HT1080 (cell line): ENCODE data around the gene PRXL2C. TPM values are rescaled to one million over a fixed set of nuclear protein-coding genes. Genes with fewer than 3 reads are reported as not detected.
A peak's percentile ranks its signal among the peaks of the same experiment; 100 is the strongest.
"Not testable (repeated sequence)": the region's sequence is repeated elsewhere in the genome, so short reads cannot be mapped to it uniquely, and the experiment has no call there.

ENCODE experiments used
- DNase-seq: peaks from one replicate; pipeline ENCODE4 v3.0.0-alpha.2; 2015; ENCODE audit warnings: low read depth
- total RNA-seq: library from RNA; depleted of rRNA; stranded (reverse); fragments of >200 nt; shearing (Covaris generic); gene quantifications from 2 replicates; pipeline ENCODE4 v1.2.3, GENCODE V29; 2014

The PRXL2C gene
- total RNA-seq, 1 experiment from 2014 or later, result 22.7 TPM

DNA sequence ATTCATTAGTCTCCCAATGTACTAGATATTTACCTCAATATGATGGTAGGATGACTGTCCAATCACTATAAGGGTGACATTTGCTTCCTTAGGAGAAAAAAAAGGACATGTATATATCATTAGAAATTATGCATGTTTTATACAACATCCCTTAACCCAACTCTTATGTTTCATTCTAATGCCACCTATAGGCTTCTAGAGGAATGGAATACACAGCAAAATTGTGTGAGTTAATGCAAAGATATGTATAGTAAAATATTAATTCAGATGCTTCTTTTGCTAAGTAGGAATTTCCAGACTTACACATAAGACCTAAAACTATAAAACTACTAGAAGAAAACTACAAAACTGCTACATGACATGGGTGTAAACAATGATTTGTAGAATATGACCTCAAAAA is 3.5 kb downstream of the PRXL2C start:
- peak; percentile 4 for DNase-seq

DNA sequence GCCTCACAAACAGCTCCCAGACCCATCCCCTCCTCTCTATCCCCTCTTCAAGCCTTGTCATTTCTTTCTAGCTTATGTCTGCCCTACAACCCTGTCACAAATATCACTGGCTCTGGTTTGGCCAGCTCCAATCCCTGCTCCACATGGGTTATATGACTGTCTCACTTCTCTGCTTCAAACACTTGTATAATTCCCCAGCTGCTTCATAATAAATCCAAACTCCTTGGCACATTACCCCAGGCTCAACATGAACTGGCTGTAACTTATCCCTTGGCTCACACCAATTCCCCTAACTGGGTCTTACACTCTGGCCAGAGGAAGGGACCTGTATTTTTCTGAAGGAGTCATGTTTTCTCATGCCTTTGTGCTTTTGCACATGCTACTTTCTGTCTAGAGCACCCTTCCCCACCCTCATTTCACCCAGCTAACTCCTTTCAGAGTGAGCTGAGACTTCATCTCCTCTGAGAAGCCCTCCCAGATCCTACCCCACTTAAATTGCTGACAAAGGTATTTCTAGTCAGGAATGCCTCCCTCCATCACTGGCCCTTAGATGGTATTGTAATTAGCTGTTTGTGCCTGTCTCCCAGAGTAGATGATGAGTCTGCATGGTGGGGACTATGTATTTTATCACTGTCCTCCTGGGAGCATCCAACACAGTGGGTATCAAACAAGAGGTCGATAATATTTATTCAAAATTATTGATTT is 5.3 kb downstream of the PRXL2C start:
- DNase-seq, result no peak

DNA sequence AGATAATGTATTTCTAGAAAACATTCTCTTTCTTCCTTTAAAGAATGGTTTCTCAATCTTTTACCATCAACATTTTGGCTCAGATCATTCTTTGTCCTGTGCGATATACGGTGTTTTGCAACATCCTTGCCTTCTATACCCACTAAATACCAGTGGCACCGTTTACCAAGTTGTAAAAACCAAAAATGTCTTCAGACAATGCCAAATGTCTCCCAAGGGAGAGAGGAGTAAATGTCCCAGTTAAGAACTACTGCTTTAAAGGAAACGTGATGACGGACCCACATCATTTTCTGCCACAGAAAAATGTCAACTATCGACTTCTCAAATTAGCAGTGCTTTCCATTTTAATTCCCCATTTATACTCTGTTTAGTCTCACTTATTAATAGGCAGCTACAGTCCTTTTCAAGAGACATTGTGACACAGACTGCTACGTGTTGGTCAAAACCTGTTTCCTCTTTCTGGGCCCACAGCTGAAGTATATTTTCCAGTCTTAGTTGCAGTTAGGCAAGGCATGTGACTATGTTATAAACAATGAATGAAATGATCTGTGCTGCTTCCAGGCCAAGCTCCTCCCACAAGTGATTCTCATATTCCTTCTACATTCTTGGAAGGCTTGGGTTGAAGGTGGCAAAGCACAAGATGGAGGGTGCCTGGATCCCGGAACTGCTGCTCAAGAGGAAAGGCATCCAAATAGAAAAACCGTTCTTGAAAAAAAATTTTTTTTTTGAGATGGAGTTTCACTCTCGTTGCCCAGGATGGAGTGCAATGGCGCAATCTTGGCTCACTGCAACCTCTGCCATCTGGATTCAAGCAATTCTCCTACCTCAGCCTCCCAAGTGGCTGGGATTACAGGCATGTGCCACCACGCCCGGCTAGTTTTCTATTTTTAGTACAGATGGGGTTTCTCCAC is 8.8 kb downstream of the PRXL2C start:
- no peak for DNase-seq

DNA sequence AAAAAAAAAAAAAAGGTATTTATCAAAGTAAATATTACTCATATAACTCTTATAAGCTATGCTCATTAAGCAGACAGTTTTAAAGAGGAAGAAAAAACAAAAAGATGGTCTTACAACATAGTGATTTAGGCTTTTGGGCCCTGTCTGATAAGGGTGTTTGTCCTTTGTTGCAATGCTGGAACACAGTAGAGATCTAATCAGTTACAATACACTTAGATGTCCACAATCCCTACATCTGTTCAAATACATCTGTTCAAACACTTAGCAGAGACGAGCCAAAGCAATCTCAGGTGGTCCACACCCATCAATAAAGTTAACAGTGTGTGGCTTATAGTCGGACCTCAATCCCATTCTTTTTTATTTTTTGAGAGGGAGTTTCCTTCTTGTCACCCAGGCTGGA is 11.0 kb downstream of the PRXL2C start:
- no peak for DNase-seq

DNA sequence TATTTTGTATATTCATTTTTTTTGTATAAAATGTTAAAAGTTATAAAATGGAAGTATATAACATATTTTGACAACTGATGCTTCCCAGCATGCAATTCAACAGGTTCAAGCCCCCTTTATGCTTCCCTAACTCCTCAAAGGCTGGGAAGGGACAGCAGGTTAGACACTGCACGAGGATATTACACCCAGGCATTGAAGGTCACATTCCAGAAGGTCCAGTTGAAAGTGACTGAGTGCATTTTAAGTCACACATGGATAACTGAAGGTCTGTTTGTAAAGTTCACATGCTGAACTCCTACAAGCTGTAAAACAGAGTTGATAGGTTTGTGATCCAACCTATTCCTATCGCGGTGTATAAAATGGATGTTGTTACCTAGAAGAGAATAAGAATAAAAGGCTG is 13.6 kb downstream of the PRXL2C start:
- no peak for DNase-seq

- no peak for DNase-seq
Observed at GRCh38 chr9:96638606-96639364, 16.3 kb downstream of the PRXL2C start.

- DNase-seq, result no peak
Observed at GRCh38 chr9:96636368-96636767, 18.7 kb downstream of the PRXL2C start.

GRCh38 chr9:96633579-96633978 is 21.5 kb downstream of the PRXL2C start:
- not testable (repeated sequence) for DNase-seq

DNA sequence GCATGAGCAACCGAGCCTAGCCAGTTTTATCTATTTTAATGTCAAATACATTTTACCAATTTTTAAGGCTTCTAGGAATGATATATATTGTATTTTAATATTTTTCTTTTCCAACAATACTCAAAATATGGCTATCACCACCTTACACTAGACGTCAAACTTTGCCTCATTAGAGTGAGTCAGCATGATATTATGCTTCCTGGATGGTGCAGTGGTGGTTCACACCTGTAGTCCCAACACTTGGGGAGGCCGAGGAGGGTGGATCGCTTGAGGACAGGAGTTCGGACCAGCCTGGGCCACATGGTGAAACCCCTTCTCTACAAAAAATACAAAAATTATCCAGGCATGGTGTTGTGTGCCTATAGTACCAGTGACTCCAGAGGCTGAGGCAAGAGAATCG is 28.2 kb downstream of the PRXL2C start:
- DNase-seq, result peak; percentile 6

DNA sequence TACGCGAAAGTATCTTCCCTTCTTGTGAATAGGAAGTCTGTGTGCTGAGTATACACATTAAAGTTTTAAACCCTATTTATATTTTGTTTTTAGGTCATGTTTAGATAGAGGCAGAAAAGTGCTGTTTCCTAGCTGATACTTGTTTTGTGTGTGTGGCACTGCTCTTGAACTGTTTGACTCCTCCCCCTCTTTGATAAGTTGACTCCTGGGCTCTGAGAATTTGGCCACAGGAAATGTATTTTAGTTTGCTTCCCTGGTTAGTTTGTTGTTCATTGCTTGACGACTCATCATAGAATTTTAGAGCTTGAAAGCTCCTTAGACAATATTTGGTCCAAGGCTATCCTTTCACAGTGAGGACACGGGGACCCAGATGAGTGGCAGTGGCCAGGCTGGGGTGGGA is 33.5 kb downstream of the PRXL2C start:
- DNase-seq, result no peak

DNA sequence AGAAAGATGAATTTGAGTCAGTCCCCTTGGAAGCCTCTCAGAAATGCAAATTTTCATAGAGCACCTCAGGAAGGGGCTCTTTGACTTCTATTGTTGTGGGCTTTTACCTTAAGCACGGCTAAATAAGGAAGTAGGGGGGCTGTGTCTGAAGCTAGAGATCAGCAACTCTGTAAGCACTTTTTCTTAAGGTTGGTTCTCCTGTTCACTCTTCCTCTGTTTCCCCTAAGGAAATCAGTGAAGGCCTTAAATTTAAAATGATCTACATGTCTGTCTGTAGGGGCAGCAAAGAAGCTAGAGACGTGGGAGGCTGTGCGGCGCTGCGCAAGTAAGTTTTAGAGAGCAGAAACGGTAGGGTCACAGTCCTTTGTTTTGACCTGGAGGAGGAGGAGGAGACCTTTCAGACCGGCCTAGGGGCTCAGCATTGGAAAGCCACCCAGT is 34.3 kb downstream of the PRXL2C start:
- no peak for DNase-seq

GRCh38 chr9:96620181-96620514 is 35.0 kb downstream of the PRXL2C start:
- no peak for DNase-seq

- peak; percentile 80 for DNase-seq
Observed at GRCh38 chr9:96619491-96620180, 35.5 kb downstream of the PRXL2C start, which contains the start of gene CDC14B. CDC14B (minus strand) TSS chr9:96619843; CDS start chr9:96619378, 465 bp downstream.

DNA sequence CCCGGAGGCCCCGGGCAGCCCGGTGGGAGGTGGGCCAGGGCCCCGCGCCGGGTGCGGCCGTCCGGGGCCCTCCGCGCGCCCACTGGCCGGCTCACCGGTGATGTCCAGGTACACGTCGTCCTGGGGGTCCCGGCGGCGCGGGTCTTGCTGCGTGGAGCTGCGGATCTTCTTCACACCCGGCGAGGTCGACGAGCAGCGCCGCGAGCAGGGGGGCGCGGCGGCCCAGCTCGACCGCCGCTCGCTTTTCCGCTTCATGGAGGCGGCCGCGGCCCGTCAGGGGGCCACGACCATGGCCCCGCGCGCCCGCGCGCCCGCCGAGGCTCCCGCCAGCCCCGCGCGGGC is 36.0 kb downstream of the PRXL2C start:
- DNase-seq, result no peak

GRCh38 chr9:96618209-96619123 is 36.7 kb downstream of the PRXL2C start:
- DNase-seq, result no peak

DNA sequence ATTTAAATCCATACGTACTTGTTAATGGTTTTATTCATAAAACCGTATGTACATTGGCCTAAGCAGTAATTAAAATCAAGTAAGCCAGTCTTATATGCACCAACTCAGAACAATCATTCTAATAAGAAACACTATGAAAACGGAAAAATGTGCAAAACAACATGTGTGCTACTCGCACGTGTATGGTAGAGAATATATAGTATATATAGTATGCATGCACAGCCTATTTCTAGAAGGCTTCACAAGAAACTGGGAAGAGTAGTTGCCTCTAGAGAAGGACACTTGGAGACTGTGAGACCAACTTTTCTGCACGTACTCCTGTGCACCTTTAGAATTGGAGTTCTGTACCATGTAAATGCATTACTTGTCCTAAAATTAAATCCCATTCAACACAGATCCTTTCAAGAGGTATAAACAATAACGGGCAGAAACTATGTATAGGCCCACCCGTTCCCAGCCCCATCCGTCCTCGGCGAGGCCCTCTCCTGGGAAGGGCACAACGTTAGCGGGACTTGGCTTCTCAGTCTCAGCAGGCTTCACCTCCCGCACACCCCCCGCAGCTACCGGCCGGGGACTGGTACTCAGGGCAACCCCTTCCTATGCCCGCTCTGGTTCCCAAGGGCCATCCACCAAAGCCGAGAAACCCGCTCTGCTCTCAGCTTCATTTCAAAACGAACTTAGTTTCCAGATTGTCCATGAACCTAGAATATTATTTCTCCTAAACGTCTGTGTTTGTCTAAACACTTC is 37.5 kb downstream of the PRXL2C start:
- DNase-seq, result no peak

GRCh38 chr9:96616817-96617438 is 38.2 kb downstream of the PRXL2C start:
- DNase-seq, result no peak

DNA sequence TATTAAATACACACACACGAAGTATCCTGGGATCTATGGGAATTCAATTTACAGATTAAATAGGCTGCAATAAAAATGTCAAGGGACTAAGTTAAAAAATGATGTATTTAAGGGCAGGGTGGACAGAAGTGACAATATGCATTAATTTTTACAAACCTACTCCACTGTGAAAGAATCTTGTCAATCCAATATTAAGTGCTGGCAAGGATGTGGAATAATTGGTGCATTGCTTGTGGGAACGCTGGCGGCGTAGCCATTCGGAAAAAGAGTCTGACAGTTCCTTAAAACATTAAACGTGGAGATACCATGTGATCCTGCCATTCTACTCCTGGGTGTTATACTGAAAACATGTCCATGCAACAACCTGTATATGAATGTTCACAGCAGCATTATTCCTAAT is 39.7 kb downstream of the PRXL2C start:
- DNase-seq, result no peak

GRCh38 chr9:96614664-96615063 is 40.5 kb downstream of the PRXL2C start:
- DNase-seq, result not testable (repeated sequence)
